CD14-positive monocyte (primary cell): ENCODE measurements around the gene PTPN14. TPM values are rescaled to one million over a fixed set of nuclear protein-coding genes. Genes with fewer than 3 reads are reported as not detected.

Experiments used
- DNase-seq, 3 donors: peaks; one replicate each; pipeline ENCODE4 v3.0.0-alpha.2; 2011 to 2022
- H2AFZ ChIP-seq: 2 replicates; pipeline ENCODE4 v1.6.0; 2012; ENCODE audit warnings: mild to moderate bottlenecking, low read depth, low read length, inconsistent platforms; ENCODE audit not compliant: insufficient read depth, poor library complexity, severe bottlenecking
- H3K27ac ChIP-seq, 2 donors: 1 replicate in 1 of 2; 2 replicates in 1 of 2; pipeline ENCODE4 v1.5.1; 2012 to 2013; ENCODE audit warnings: low read length in 2 of 2, control low read depth in 1 of 2, inconsistent platforms in 1 of 2, low read depth in 1 of 2, mild to moderate bottlenecking in 1 of 2
- H3K27me3 ChIP-seq, 2 donors: one replicate each; pipeline versions ENCODE4 v1.6.0 to v1.6.1; 2011 to 2013; ENCODE audit warnings: low read length in 2 of 2; ENCODE audit not compliant: control insufficient read depth in 2 of 2, insufficient read depth in 2 of 2
- H3K36me3 ChIP-seq, 2 donors: replicated peaks in 1 of 2; 1 replicate in 1 of 2; 2 replicates in 1 of 2; pipeline versions ENCODE4 v1.5.1 to v1.6.1; 2012 to 2013; ENCODE audit warnings: low read length in 2 of 2, control low read depth in 1 of 2, inconsistent platforms in 1 of 2, mild to moderate bottlenecking in 1 of 2; ENCODE audit not compliant: insufficient read depth in 2 of 2, control insufficient read depth in 1 of 2
- H3K4me1 ChIP-seq, 2 donors: 1 replicate in 1 of 2; 2 replicates in 1 of 2; pipeline versions ENCODE4 v1.5.1 to v1.6.1; 2012 to 2013; ENCODE audit warnings: low read length in 2 of 2, control low read depth in 1 of 2, inconsistent platforms in 1 of 2, mild to moderate bottlenecking in 1 of 2, moderate library complexity in 1 of 2; ENCODE audit not compliant: insufficient read depth in 2 of 2, control insufficient read depth in 1 of 2
- H3K4me2 ChIP-seq: replicated peaks from 2 replicates; pipeline ENCODE3; 2012; ENCODE audit warnings: low read length, moderate library complexity, mild to moderate bottlenecking; ENCODE audit not compliant: poor library complexity, severe bottlenecking; ENCODE audit errors: extremely low read depth
- H3K4me3 ChIP-seq, 3 experiments: fragments of 200-600 bp in 1 of 3; sonication (generic) in 1 of 3; replicated peaks in 1 of 3; 1 replicate in 2 of 3; 2 replicates in 1 of 3; pipeline ENCODE4 v1.5.1; 2011 to 2013; ENCODE audit warnings: low read length in 3 of 3, mild to moderate bottlenecking in 3 of 3, control low read depth in 2 of 3, low read depth in 2 of 3, inconsistent platforms in 1 of 3, moderate library complexity in 1 of 3
- H3K79me2 ChIP-seq: 2 replicates; pipeline ENCODE4 v1.6.0; 2012; ENCODE audit warnings: mild to moderate bottlenecking, control low read depth, inconsistent platforms, low read length, moderate library complexity; ENCODE audit not compliant: insufficient read depth
- H3K9ac ChIP-seq: 2 replicates; pipeline ENCODE4 v1.6.0; 2017; ENCODE audit warnings: low read length, mild to moderate bottlenecking; ENCODE audit not compliant: insufficient read depth, poor library complexity, severe bottlenecking
- H3K9me3 ChIP-seq, 2 donors: replicated peaks in 1 of 2; 1 replicate in 1 of 2; 2 replicates in 1 of 2; pipeline versions ENCODE4 v1.5.1 to v1.6.1; 2012 to 2013; ENCODE audit warnings: low read length in 2 of 2, control low read depth in 1 of 2; ENCODE audit not compliant: control insufficient read depth in 1 of 2, insufficient read depth in 1 of 2
- H4K20me1 ChIP-seq: 2 replicates; pipeline ENCODE4 v1.6.0; 2012; ENCODE audit warnings: mild to moderate bottlenecking, low read length, control low read depth, moderate library complexity; ENCODE audit not compliant: insufficient read depth
- H3K27ac Mint-ChIP-seq, 7 donors: one replicate each; pipeline ENCODE4 v1.8.0; 2020; ENCODE audit warnings: mild to moderate bottlenecking in 7 of 7, mixed read lengths in 7 of 7, moderate library complexity in 6 of 7, inconsistent platforms in 2 of 7
- H3K27me3 Mint-ChIP-seq, 3 donors: one replicate each; pipeline ENCODE4 v1.8.0; 2021 to 2022; ENCODE audit warnings: low read depth in 3 of 3, mild to moderate bottlenecking in 3 of 3, mixed read lengths in 3 of 3, moderate library complexity in 3 of 3, inconsistent platforms in 1 of 3
- H3K36me3 Mint-ChIP-seq, 2 donors: one replicate each; pipeline ENCODE4 v1.8.0; 2020; ENCODE audit warnings: mixed read lengths in 2 of 2, inconsistent platforms in 1 of 2, mild to moderate bottlenecking in 1 of 2
- H3K4me1 Mint-ChIP-seq: one replicate; pipeline ENCODE4 v1.8.0; 2020; ENCODE audit warnings: mild to moderate bottlenecking, mixed read lengths
- H3K4me3 Mint-ChIP-seq, 2 donors: one replicate each; pipeline ENCODE4 v1.8.0; 2020; ENCODE audit warnings: mild to moderate bottlenecking in 2 of 2, mixed read lengths in 2 of 2, moderate library complexity in 1 of 2
- H3K9me3 Mint-ChIP-seq, 7 donors: one replicate each; pipeline ENCODE4 v1.8.0; 2020 to 2022; ENCODE audit warnings: mixed read lengths in 7 of 7, mild to moderate bottlenecking in 6 of 7, moderate library complexity in 6 of 7, inconsistent platforms in 2 of 7
- WGBS: methylation state at CpG from one replicate; pipeline ENCODE4 v1.1.5; 2013; ENCODE audit warnings: missing lambda C conversion rate; ENCODE audit not compliant: insufficient coverage; 5-methylcytosine and 5-hydroxymethylcytosine counted together
- intact Hi-C, 2 donors: fragments of 100-400 bp; cut with micrococcal nuclease; formaldehyde crosslinking; loops; one replicate each; pipeline versions ENCODE4 v1.15.0 to v1.15.1; 2023
- polyA plus RNA-seq, 3 donors: library from polyadenylated mRNA; depleted of rRNA in 1 of 3; unstranded in 2 of 3; stranded (reverse) in 1 of 3; fragments of 300-500 nt in 2 of 3; fragments of >200 nt in 1 of 3; fragmentation: Illumina TruSeq in 2 of 3; gene quantifications; 1 replicate in 2 of 3; 2 replicates in 1 of 3; pipeline ENCODE4 v1.2.3, GENCODE V29; 2012 to 2021
- TF ChIP-seq, protein P1 (sequence below): fragments of 200-600 bp; IDR thresholded peaks from one replicate; pipeline ENCODE4 v1.8.0; 2022; ENCODE audit warnings: antibody characterized with exemption, mild to moderate bottlenecking

The PTPN14 gene
- polyA plus RNA-seq, 3 donors, result 0.01 TPM; not detected in 1

DNA sequence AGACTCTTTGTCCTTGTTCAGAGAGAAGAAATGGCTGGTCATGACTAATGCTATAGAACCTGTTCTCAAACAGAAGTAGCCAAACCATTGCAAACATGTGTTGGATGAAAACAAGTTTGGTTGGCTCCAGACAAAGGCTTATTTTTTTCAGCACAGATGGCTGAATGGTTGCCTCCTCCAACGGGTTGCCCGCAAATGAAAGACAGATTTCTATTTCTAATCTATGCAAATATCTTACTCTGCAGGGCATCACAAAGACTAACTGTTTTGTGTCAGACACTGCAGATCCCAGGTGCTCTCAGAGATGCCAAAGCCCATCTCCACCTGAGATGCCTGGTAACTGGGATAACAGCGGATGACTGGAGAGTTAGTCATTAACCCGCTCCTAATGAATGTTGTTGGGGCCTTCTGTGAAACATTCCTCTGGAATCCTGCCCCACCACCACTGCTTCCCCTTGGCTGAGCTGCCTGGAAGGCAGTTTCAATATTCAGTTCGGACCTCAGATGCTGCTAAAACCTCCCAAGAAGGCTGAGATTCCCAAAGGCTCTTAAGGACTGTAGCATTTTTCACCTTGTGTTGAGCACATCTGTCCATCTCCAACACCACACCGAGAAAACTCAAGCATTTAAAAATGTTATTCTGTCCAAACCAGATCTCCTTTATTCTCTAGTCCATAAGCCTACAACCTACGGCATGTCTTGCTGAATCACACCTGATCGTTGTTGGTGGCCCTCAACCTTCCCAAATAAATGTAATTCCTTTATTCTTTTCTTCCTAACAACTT, 104.4 kb downstream of the PTPN14 start:
- Histone ChIP-seq H3K4me2 (no peak overlapping the region), H3K27ac (no peak overlapping the region), H2AFZ (no peak overlapping the region), H3K4me1 (no peaks in the 10 kb centered on the region), H3K9ac (no peak overlapping the region), H3K36me3 (no peaks in the 10 kb centered on the region), H3K4me3 (no peak overlapping the region), H3K79me2 (no peaks in the 10 kb centered on the region), H3K9me3 (no peaks in the 10 kb centered on the region), H4K20me1 (no peaks in the 10 kb centered on the region), H3K27me3 (no peaks in the 10 kb centered on the region)
- Mint-ChIP-seq H3K9me3 (peaks cover 0 to 3% (median 0%) of the 10 kb centered on the region in 7 donors), H3K27me3 (peaks cover 0 to 3% (median 2%) of the 10 kb centered on the region in 3 donors), H3K36me3 (no peaks in the 10 kb centered on the region), H3K27ac (no peak overlapping the region), H3K4me1 (no peaks in the 10 kb centered on the region), H3K4me3 (no peak overlapping the region)
- TF ChIP-seq, protein P1, sequence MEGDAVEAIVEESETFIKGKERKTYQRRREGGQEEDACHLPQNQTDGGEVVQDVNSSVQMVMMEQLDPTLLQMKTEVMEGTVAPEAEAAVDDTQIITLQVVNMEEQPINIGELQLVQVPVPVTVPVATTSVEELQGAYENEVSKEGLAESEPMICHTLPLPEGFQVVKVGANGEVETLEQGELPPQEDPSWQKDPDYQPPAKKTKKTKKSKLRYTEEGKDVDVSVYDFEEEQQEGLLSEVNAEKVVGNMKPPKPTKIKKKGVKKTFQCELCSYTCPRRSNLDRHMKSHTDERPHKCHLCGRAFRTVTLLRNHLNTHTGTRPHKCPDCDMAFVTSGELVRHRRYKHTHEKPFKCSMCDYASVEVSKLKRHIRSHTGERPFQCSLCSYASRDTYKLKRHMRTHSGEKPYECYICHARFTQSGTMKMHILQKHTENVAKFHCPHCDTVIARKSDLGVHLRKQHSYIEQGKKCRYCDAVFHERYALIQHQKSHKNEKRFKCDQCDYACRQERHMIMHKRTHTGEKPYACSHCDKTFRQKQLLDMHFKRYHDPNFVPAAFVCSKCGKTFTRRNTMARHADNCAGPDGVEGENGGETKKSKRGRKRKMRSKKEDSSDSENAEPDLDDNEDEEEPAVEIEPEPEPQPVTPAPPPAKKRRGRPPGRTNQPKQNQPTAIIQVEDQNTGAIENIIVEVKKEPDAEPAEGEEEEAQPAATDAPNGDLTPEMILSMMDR, result no peak
- 75% methylated on average over 6 of the region's 8 CpGs for whole genome bisulfite sequencing
- DNase-seq, result no peak
- intact Hi-C loops, result no loop called here

DNA sequence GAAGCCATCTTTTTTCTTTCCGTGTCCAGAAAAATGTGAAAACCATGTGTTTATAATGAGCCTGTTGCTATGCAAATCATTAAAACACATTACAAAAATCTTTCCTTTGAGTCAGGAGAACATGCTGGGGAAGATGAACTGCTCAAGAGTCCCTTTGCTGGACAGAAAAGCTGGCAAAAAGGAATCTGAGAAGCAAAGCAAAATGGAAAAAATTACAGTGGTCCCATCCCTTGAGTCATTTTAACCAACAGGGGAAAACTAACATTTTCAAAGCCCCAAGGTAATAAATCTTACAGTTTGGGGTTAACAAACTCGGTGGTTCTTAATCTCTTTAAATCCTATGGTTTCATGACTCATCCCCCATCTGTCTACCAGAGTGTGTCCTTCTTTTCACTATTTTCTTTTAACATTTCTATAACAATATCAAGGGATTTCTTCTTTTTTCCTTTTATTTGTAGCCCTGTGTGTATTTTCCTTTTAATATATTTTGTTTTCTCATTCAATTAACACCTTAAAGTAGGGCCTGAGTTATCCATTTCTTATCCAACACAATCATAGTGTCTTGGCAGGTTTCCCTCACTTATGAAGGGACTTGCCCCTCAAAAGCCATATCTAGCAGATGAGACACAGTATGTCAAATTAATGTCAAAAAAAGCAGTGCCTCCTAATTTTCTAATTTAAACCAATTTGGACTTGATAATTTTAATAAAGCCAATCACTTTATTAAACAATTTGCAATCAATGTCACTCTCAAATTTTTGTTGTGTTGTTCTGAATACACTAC, 105.4 kb downstream of the PTPN14 start:
- 0% methylated on average over 1 of the region's 2 CpGs for WGBS
- Mint-ChIP-seq H3K27me3 (peaks cover 0 to 3% (median 2%) of the 10 kb centered on the region in 3 donors), H3K4me3 (no peak overlapping the region), H3K9me3 (peaks cover 0 to 3% (median 0%) of the 10 kb centered on the region in 7 donors), H3K27ac (no peak overlapping the region), H3K36me3 (no peaks in the 10 kb centered on the region), H3K4me1 (peaks cover 2% of the 10 kb centered on the region)
- Histone ChIP-seq H3K27ac (no peak overlapping the region), H3K4me3 (no peak overlapping the region), H3K4me1 (no peaks in the 10 kb centered on the region), H3K27me3 (no peaks in the 10 kb centered on the region), H3K79me2 (no peaks in the 10 kb centered on the region), H2AFZ (no peak overlapping the region), H3K36me3 (no peaks in the 10 kb centered on the region), H3K9me3 (no peaks in the 10 kb centered on the region), H4K20me1 (no peaks in the 10 kb centered on the region), H3K4me2 (no peak overlapping the region), H3K9ac (no peak overlapping the region)
- DNase-seq, result no peak
- TF ChIP-seq, protein P1, result no peak
- intact Hi-C loops, result no loop called here
